GM12891 (cell line): ENCODE results near the gene TRPM8.

Experiments
- PAX5 ChIP-seq: IDR thresholded peaks from 2 replicates; pipeline ENCODE4 v1.6.1; 2011; ENCODE audit warnings: low read length, moderate library complexity, mild to moderate bottlenecking; ENCODE audit not compliant: insufficient read depth, severe bottlenecking
- POLR2A ChIP-seq: IDR thresholded peaks from 2 replicates; pipeline ENCODE4 v1.6.1; 2011; ENCODE audit warnings: low read depth, low read length, control low read depth
- POLR2AphosphoS5 ChIP-seq: IDR thresholded peaks from 2 replicates; pipeline ENCODE4 v1.6.1; 2011; ENCODE audit warnings: low read depth, low read length, control low read depth
- SPI1 ChIP-seq: IDR thresholded peaks from 2 replicates; pipeline ENCODE4 v1.6.1; 2011; ENCODE audit warnings: low read depth, low read length, control low read depth
- TAF1 ChIP-seq: IDR thresholded peaks from 2 replicates; pipeline ENCODE4 v1.6.1; 2011; ENCODE audit warnings: low read depth, low read length, control low read depth

- no peak for TF ChIP-seq POLR2AphosphoS5
- no peak for TF ChIP-seq POLR2A
- TF ChIP-seq TAF1 = no peak
- no peak for TF ChIP-seq PAX5
- no peak for TF ChIP-seq SPI1
Measured at GRCh38 chr2:234029150-234029733, 112.1 kb downstream of the TRPM8 start.
